Astrocyte (in vitro differentiated cells and primary cell): Measurements from ENCODE around the gene PRMT3. TPM values are rescaled to one million over a fixed set of nuclear protein-coding genes. Genes with fewer than 3 reads are reported as not detected.
A peak's percentile ranks its signal among the peaks of the same experiment; 100 is the strongest.
"Not testable (repeated sequence)": the region's sequence is repeated elsewhere in the genome, so short reads cannot be mapped to it uniquely, and the experiment has no call there.

Experiments
- DNase-seq: peaks from one replicate; pipeline ENCODE4 v3.0.0-alpha.2; 2010; ENCODE audit warnings: low read depth
- FAIRE-seq: peaks from 2 replicates; lab custom pipeline; 2011; peaks lifted over from hg19 to GRCh38; lab: Jason Lieb, UNC
- H2AFZ ChIP-seq: 2 replicates; pipeline ENCODE4 v1.6.0; 2012; ENCODE audit warnings: low read depth, low read length, inconsistent platforms
- H3K27ac ChIP-seq: 2 replicates; pipeline ENCODE4 v1.5.1; 2011; ENCODE audit warnings: low read depth, low read length, inconsistent platforms
- H3K27me3 ChIP-seq: 2 replicates; pipeline ENCODE4 v1.6.0; 2011; ENCODE audit warnings: low read length, inconsistent platforms; ENCODE audit not compliant: insufficient read depth
- H3K36me3 ChIP-seq: 2 replicates; pipeline ENCODE4 v1.5.1; 2011; ENCODE audit warnings: low read length, inconsistent platforms; ENCODE audit not compliant: insufficient read depth
- H3K4me1 ChIP-seq: 2 replicates; pipeline ENCODE4 v1.5.1; 2011; ENCODE audit warnings: low read length, inconsistent platforms; ENCODE audit not compliant: insufficient read depth
- H3K4me2 ChIP-seq: 2 replicates; pipeline ENCODE4 v1.6.0; 2012; ENCODE audit warnings: low read length, inconsistent platforms
- H3K4me3 ChIP-seq: 2 replicates; pipeline ENCODE4 v1.5.1; 2011; ENCODE audit warnings: low read depth, mild to moderate bottlenecking, low read length, inconsistent platforms; ENCODE audit not compliant: insufficient read depth
- H3K79me2 ChIP-seq: 2 replicates; pipeline ENCODE4 v1.6.0; 2012; ENCODE audit warnings: mild to moderate bottlenecking, low read length, inconsistent platforms; ENCODE audit not compliant: insufficient read depth
- H3K9ac ChIP-seq: 2 replicates; pipeline ENCODE4 v1.6.0; 2012; ENCODE audit warnings: mild to moderate bottlenecking, low read length, inconsistent platforms
- H3K9me3 ChIP-seq: 2 replicates; pipeline ENCODE4 v1.5.1; 2012; ENCODE audit warnings: low read depth, mild to moderate bottlenecking, low read length, inconsistent platforms; ENCODE audit not compliant: insufficient read depth
- H4K20me1 ChIP-seq: 2 replicates; pipeline ENCODE4 v1.6.0; 2012; ENCODE audit warnings: low read length, inconsistent platforms; ENCODE audit not compliant: insufficient read depth
- H3K27ac Mint-ChIP-seq: one replicate; pipeline ENCODE4 v1.8.0; 2021; ENCODE audit warnings: mild to moderate bottlenecking, mixed read lengths; ENCODE audit not compliant: unreplicated experiment
- H3K27me3 Mint-ChIP-seq: one replicate; pipeline ENCODE4 v1.8.0; 2021; ENCODE audit warnings: low read depth, mixed read lengths; ENCODE audit not compliant: unreplicated experiment
- H3K36me3 Mint-ChIP-seq: one replicate; pipeline ENCODE4 v1.8.0; 2021; ENCODE audit warnings: low read depth, mixed read lengths; ENCODE audit not compliant: unreplicated experiment
- H3K4me1 Mint-ChIP-seq: one replicate; pipeline ENCODE4 v1.8.0; 2021; ENCODE audit warnings: low read depth, mixed read lengths; ENCODE audit not compliant: unreplicated experiment
- H3K4me3 Mint-ChIP-seq: one replicate; pipeline ENCODE4 v1.8.0; 2021; ENCODE audit warnings: mild to moderate bottlenecking, moderate library complexity, mixed read lengths; ENCODE audit not compliant: unreplicated experiment
- H3K9me3 Mint-ChIP-seq: one replicate; pipeline ENCODE4 v1.8.0; 2021; ENCODE audit warnings: mild to moderate bottlenecking, mixed read lengths; ENCODE audit not compliant: unreplicated experiment
- CTCF ChIP-seq: IDR thresholded peaks from 2 replicates; pipeline ENCODE4 v1.5.1; 2011; ENCODE audit warnings: low read depth, mild to moderate bottlenecking, inconsistent platforms, low read length, moderate library complexity; ENCODE audit not compliant: insufficient read depth
- EZH2 ChIP-seq: IDR thresholded peaks from 2 replicates; pipeline ENCODE4 v1.6.1; 2012; ENCODE audit warnings: mild to moderate bottlenecking, low read length, inconsistent platforms; ENCODE audit not compliant: insufficient read depth
- total RNA-seq: library from RNA; stranded (reverse); gene quantifications from 2 replicates; pipeline ENCODE4 v1.2.1, GENCODE V29; 2021

Gene PRMT3
- total RNA-seq, 1 donor from 2014 or later = 10.5 TPM

GRCh38 chr11:20483931-20484330, 96.4 kb downstream of the PRMT3 start:
- Histone ChIP-seq H3K4me1 (no peaks in the 10 kb centered on the region), H3K36me3 (no peaks in the 10 kb centered on the region), H3K9ac (no peak overlapping the region), H3K27me3 (no peaks in the 10 kb centered on the region), H2AFZ (peak overlapping the region; percentile 2), H4K20me1 (no peaks in the 10 kb centered on the region), H3K4me3 (no peak overlapping the region), H3K79me2 (no peaks in the 10 kb centered on the region), H3K4me2 (no peak overlapping the region), H3K9me3 (no peaks in the 10 kb centered on the region), H3K27ac (no peak overlapping the region)
- H3K9me3 Mint-ChIP-seq = no peaks in the 10 kb centered on the region
- DNase-seq (no peak), FAIRE-seq (no peak)
- no peak overlapping the region for H3K4me3 Mint-ChIP-seq
- H3K36me3 Mint-ChIP-seq = peaks cover 4% of the 10 kb centered on the region
- TF ChIP-seq EZH2 (no peak), CTCF (no peak)
- no peaks in the 10 kb centered on the region for H3K4me1 Mint-ChIP-seq
- H3K27ac Mint-ChIP-seq = no peak overlapping the region
- H3K27me3 Mint-ChIP-seq = no peaks in the 10 kb centered on the region

- not testable (repeated sequence) for H4K20me1 ChIP-seq, H3K4me1 Mint-ChIP-seq, H3K36me3 Mint-ChIP-seq, H3K4me2 ChIP-seq, H3K4me1 ChIP-seq, H3K36me3 ChIP-seq, H3K27me3 Mint-ChIP-seq, H3K27ac Mint-ChIP-seq, H3K79me2 ChIP-seq, DNase-seq, H3K9ac ChIP-seq, H3K27ac ChIP-seq, H3K9me3 ChIP-seq, H3K4me3 ChIP-seq, H3K27me3 ChIP-seq, H2AFZ ChIP-seq, H3K4me3 Mint-ChIP-seq, H3K9me3 Mint-ChIP-seq
- peak; percentile 9 for FAIRE-seq
Measured at GRCh38 chr11:20484416-20484815, 96.9 kb downstream of the PRMT3 start.

GRCh38 chr11:20488352-20488751, 100.8 kb downstream of the PRMT3 start:
- Histone ChIP-seq H3K4me2 (no peak overlapping the region), H3K4me1 (no peaks in the 10 kb centered on the region), H3K9me3 (no peaks in the 10 kb centered on the region), H3K4me3 (no peak overlapping the region), H3K9ac (no peak overlapping the region), H2AFZ (no peak overlapping the region), H3K27ac (no peak overlapping the region), H3K27me3 (no peaks in the 10 kb centered on the region), H3K79me2 (no peaks in the 10 kb centered on the region), H4K20me1 (no peaks in the 10 kb centered on the region), H3K36me3 (no peaks in the 10 kb centered on the region)
- H3K27ac Mint-ChIP-seq = no peak overlapping the region
- H3K27me3 Mint-ChIP-seq = no peaks in the 10 kb centered on the region
- DNase-seq (peak; percentile 30), FAIRE-seq (no peak)
- peaks cover 4% of the 10 kb centered on the region for H3K36me3 Mint-ChIP-seq
- TF ChIP-seq EZH2 (no peak), CTCF (no peak)
- H3K4me1 Mint-ChIP-seq = no peaks in the 10 kb centered on the region
- no peak overlapping the region for H3K4me3 Mint-ChIP-seq
- no peaks in the 10 kb centered on the region for H3K9me3 Mint-ChIP-seq
